K562 (cell line): ENCODE data around the gene KCNN4. TPM values are rescaled to one million over a fixed set of nuclear protein-coding genes. Genes with fewer than 3 reads are reported as not detected.
A peak's percentile ranks its signal among the peaks of the same experiment; 100 is the strongest.

ENCODE experiments used
- ATAC-seq: fragments of 200-7000 bp; cut with Tn5 transposase; 3 replicates; pipeline ENCODE4 v1.9.1; 2020; ENCODE audit warnings: moderate library complexity
- BruUV-seq: library from RNA; stranded (reverse); fragments of 400-500 nt; replicated peaks from 2 replicates; lab custom pipeline; 2021; lab: Mats Ljungman, UMichigan
- CTCF ChIA-PET: fragments of 300-600 bp; formaldehyde crosslinking; extraction: SDS; loops from one replicate; lab custom pipeline; 2021; ENCODE audit warnings: low intra/inter-chr PET ratio; lab: Yijun Ruan, JAX
- POLR2A ChIA-PET: fragments of 300-600, 350-650 bp; sonication (Branson Sonifier 250); formaldehyde crosslinking; extraction: SDS; loops from one replicate; lab custom pipeline; 2021; ENCODE audit warnings: antibody characterized with exemption, inconsistent platforms; lab: Yijun Ruan, JAX
- DNase-seq, 4 experiments: peaks; one replicate each; pipeline versions ENCODE4 v3.0.0 to v3.0.0-alpha.2; 2011 to 2018; ENCODE audit warnings: low spot score in 3 of 4, mixed read lengths in 3 of 4; ENCODE audit errors: extremely low read depth in 1 of 4
- FAIRE-seq: peaks from 2 replicates; lab custom pipeline; 2011; peaks lifted over from hg19 to GRCh38; lab: Jason Lieb, UNC
- H2AFZ ChIP-seq: 2 replicates; pipeline ENCODE4 v1.6.0; 2011; ENCODE audit warnings: low read depth, low read length, control low read depth, inconsistent platforms
- H3K27ac ChIP-seq: fragments of 200-600 bp; 3 replicates; pipeline ENCODE4 v1.8.0; 2011; ENCODE audit warnings: low read depth, mild to moderate bottlenecking, control low read depth, inconsistent platforms, low read length, moderate library complexity, mixed read lengths; ENCODE audit errors: extremely low read depth
- H3K27me3 ChIP-seq, 2 experiments: fragments of 300-600 bp in 1 of 2; 2 replicates in 1 of 2; 3 replicates in 1 of 2; pipeline versions ENCODE4 v1.6.0 to v1.8.0; 2011; ENCODE audit warnings: inconsistent platforms in 2 of 2, low read length in 2 of 2, mild to moderate bottlenecking in 1 of 2, mixed read lengths in 1 of 2, moderate library complexity in 1 of 2; ENCODE audit not compliant: control insufficient read depth in 2 of 2, insufficient read depth in 2 of 2
- H3K36me3 ChIP-seq: fragments of 300-600 bp; 3 replicates; pipeline ENCODE4 v1.8.0; 2011; ENCODE audit warnings: mild to moderate bottlenecking, low read length, inconsistent platforms; ENCODE audit not compliant: control insufficient read depth, insufficient read depth
- H3K4me1 ChIP-seq, 2 experiments: fragments of 200-600 bp in 1 of 2; replicated peaks in 1 of 2; 2 replicates in 1 of 2; 3 replicates in 1 of 2; pipeline versions ENCODE4 v1.5.1 to v1.8.0; 2011; ENCODE audit warnings: inconsistent platforms in 2 of 2, low read length in 2 of 2, mild to moderate bottlenecking in 1 of 2, mixed read lengths in 1 of 2, moderate library complexity in 1 of 2; ENCODE audit not compliant: control insufficient read depth in 2 of 2, insufficient read depth in 2 of 2
- H3K4me2 ChIP-seq: 2 replicates; pipeline ENCODE4 v1.6.1; 2011; ENCODE audit warnings: low read length, control low read depth, inconsistent platforms, mixed read lengths; ENCODE audit not compliant: insufficient read depth
- H3K4me3 ChIP-seq: fragments of 200-600 bp; sonication (generic), shearing (Covaris generic); 2 replicates; pipeline ENCODE4 v1.5.1; 2016; ENCODE audit warnings: control low read depth, inconsistent platforms
- H3K79me2 ChIP-seq: fragments of 200-600 bp; 3 replicates; pipeline ENCODE4 v1.8.0; 2011; ENCODE audit warnings: low read length, inconsistent platforms; ENCODE audit not compliant: control insufficient read depth, insufficient read depth
- H3K9ac ChIP-seq, 2 experiments: 2 replicates each; pipeline versions ENCODE4 v1.6.0 to v1.6.1; 2011; ENCODE audit warnings: low read depth in 2 of 2, low read length in 2 of 2, control low read depth in 1 of 2, inconsistent platforms in 1 of 2, mild to moderate bottlenecking in 1 of 2, mixed read lengths in 1 of 2; ENCODE audit not compliant: insufficient read depth in 1 of 2
- H3K9me1 ChIP-seq: one replicate; pipeline ENCODE4 v1.6.0; 2011; ENCODE audit warnings: inconsistent platforms, mild to moderate bottlenecking, low read length, moderate library complexity; ENCODE audit not compliant: control insufficient read depth, insufficient read depth
- H3K9me3 ChIP-seq: replicated peaks from 2 replicates; pipeline ENCODE4 v1.5.1; 2011; ENCODE audit warnings: low read depth, low read length, inconsistent platforms; ENCODE audit not compliant: control insufficient read depth, insufficient read depth
- H4K20me1 ChIP-seq: replicated peaks from 2 replicates; pipeline ENCODE4 v1.6.1; 2011; ENCODE audit warnings: low read length, inconsistent platforms, mixed read lengths; ENCODE audit not compliant: control insufficient read depth, insufficient read depth
- BHLHE40 ChIP-seq: IDR thresholded peaks from 2 replicates; pipeline ENCODE4 v1.6.1; 2011; ENCODE audit warnings: low read length, improper control_type of control experiment
- FOXK2 ChIP-seq, 2 experiments: fragments of 450-650 bp; IDR thresholded peaks in 1 of 2; conservative IDR thresholded peaks in 1 of 2; 2 replicates each; pipeline ENCODE4 v1.6.1; 2016; ENCODE audit warnings: low read depth in 2 of 2, mild to moderate bottlenecking in 1 of 2
- HSF4 ChIP-seq: fragments of 250-450 bp; sonication (Bioruptor Pico); IDR thresholded peaks from 2 replicates; pipeline ENCODE4 v2.1.2; 2022; ENCODE audit warnings: mild to moderate bottlenecking, moderate library complexity, borderline replicate concordance
- PHF21A ChIP-seq: fragments of 450-650 bp; IDR thresholded peaks from 2 replicates; pipeline ENCODE4 v1.6.1; 2017; ENCODE audit warnings: low read depth, borderline replicate concordance
- POLR2A ChIP-seq: fragments of 450-650 bp; conservative IDR thresholded peaks from 2 replicates; pipeline ENCODE4 v1.6.1; 2016
- SMARCA4 ChIP-seq: fragments of 450-650 bp; IDR thresholded peaks from 2 replicates; pipeline ENCODE4 v1.6.1; 2016
- TEAD1 ChIP-seq, 2 experiments: fragments of 450-650 bp in 1 of 2; sonication (generic) in 1 of 2; formaldehyde crosslinking; IDR thresholded peaks; 2 replicates each; pipeline versions ENCODE4 v1.4.0 to v1.8.0; 2020 to 2022; ENCODE audit warnings: mild to moderate bottlenecking in 2 of 2, missing genetic modification reagents in 1 of 2
- TFAM ChIP-seq: fragments of 250-450 bp; sonication (Bioruptor Pico); conservative IDR thresholded peaks from 2 replicates; pipeline ENCODE4 v1.5.0; 2021; ENCODE audit warnings: mild to moderate bottlenecking, moderate library complexity
- UBTF ChIP-seq, 2 experiments: IDR thresholded peaks; 2 replicates each; pipeline ENCODE4 v1.6.1; 2012; ENCODE audit warnings: improper control_type of control experiment in 2 of 2, low read depth in 2 of 2, low read length in 2 of 2, borderline replicate concordance in 1 of 2
- ZKSCAN3 ChIP-seq: fragments of 250-450 bp; sonication (Bioruptor Pico); IDR thresholded peaks from 2 replicates; pipeline ENCODE4 v1.4.0; 2020
- ZNF175 ChIP-seq: fragments of 200-800 bp; sonication (Bioruptor generic); IDR thresholded peaks from 2 replicates; pipeline ENCODE4 v1.6.1; 2016; ENCODE audit warnings: low read depth, mild to moderate bottlenecking, missing genetic modification characterization, missing compliant biosample characterization
- ZNF696 ChIP-seq: fragments of 250-450 bp; sonication (Bioruptor Pico); conservative IDR thresholded peaks from 2 replicates; pipeline ENCODE4 v1.4.0; 2020; ENCODE audit warnings: mild to moderate bottlenecking, moderate library complexity
- WGBS: fragments of 100-300 bp; shearing (Covaris generic); methylation state at CpG from one replicate; pipeline ENCODE4 v1.1.6; 2016; ENCODE audit warnings: low coverage, mixed read lengths; ENCODE audit not compliant: insufficient coverage; ENCODE audit errors: missing lambda C conversion rate; 5-methylcytosine and 5-hydroxymethylcytosine counted together
- in situ Hi-C: fragments of 300-500 bp; cut with MboI; formaldehyde crosslinking; loops from 4 replicates; pipeline ENCODE4 v1.15.0; 2018; ENCODE audit warnings: inconsistent platforms, mixed read lengths
- intact Hi-C: fragments of 100-400 bp; cut with micrococcal nuclease; formaldehyde crosslinking; loops from 2 replicates; pipeline ENCODE4 v1.14.2; 2022
- polyA plus RNA-seq, 8 experiments: library from polyadenylated mRNA; depleted of rRNA in 4 of 8; stranded (reverse) in 5 of 8; unstranded in 3 of 8; fragments of >200 nt; fragmentation: Nextera tagmentation in 2 of 8; fragmentation: Illumina TruSeq in 1 of 8; extraction: Ambion mirVana in 2 of 8; extraction: Trizol in 1 of 8; gene quantifications; 2 replicates each; pipeline versions ENCODE4 v1.2.1 to v1.2.3, GENCODE V29; 2011 to 2014; ENCODE audit warnings: inconsistent platforms in 1 of 8, missing spikeins in 1 of 8
- total RNA-seq, 7 experiments: library from RNA; depleted of rRNA in 6 of 7; stranded (reverse); fragments of >200 nt in 6 of 7; fragmentation: Illumina TruSeq in 2 of 7; extraction: Trizol in 2 of 7; gene quantifications; 2 replicates each; pipeline versions ENCODE4 v1.2.1 to v1.2.3, GENCODE V29; 2011 to 2021; ENCODE audit warnings: low replicate concordance in 1 of 7
- TF ChIP-seq, protein P1 (sequence below): fragments of 450-650 bp; IDR thresholded peaks from 2 replicates; pipeline ENCODE4 v1.6.1; 2017; ENCODE audit warnings: antibody characterized with exemption, mild to moderate bottlenecking

The KCNN4 gene
- total and polyA plus RNA-seq, 9 of the 15 experiments (the other 6 are each of a cell fraction or from before 2014, with no cell fraction given): 0.53 to 37.7 (median 25.9) TPM

GRCh38 chr19:43765109-43765876 is 15.5 kb downstream of the KCNN4 start:
- peaks cover 4% of the 10 kb centered on the region for H3K9me1 ChIP-seq
- H3K27me3 ChIP-seq: no peaks in the 10 kb centered on the region
- peaks cover 30 to 37% of the 10 kb centered on the region in 2 experiments for H3K4me1 ChIP-seq
- H4K20me1 ChIP-seq: no peaks in the 10 kb centered on the region
- H3K4me3 ChIP-seq: no peak overlapping the region
- 28% methylated on average over 15 of the region's 16 CpGs for WGBS
- intact Hi-C loops (no loop called here), in situ Hi-C loops (no loop called here)
- CTCF ChIA-PET: interaction anchor here (1.4 kb wide), 1 partner anchor 20 kb away, joined by 6 read pairs; no protein-coding TSS in a partner anchor
- peak overlapping the region; percentile 64 for H2AFZ ChIP-seq
- no TSS peak for BruUV-seq
- peaks cover 42% of the 10 kb centered on the region for H3K36me3 ChIP-seq
- peak; percentile 50 for ATAC-seq
- H3K27ac ChIP-seq: peak overlapping the region; percentile 76
- peak overlapping the region; percentile 23; the same call in 1 of the 2 replicates for H3K4me2 ChIP-seq
- no peaks in the 10 kb centered on the region for H3K79me2 ChIP-seq
- no peaks in the 10 kb centered on the region for H3K9me3 ChIP-seq
- DNase-seq: peak in 3 of 4 experiments; percentile 37 to 80 (median 47)
- FAIRE-seq: peak; percentile 88
- peak overlapping the region; percentile 53 to 55 for H3K9ac ChIP-seq
- POLR2A ChIA-PET: interaction anchor here (0.6 to 6.3 kb wide), 9 partner anchors 10 to 189 kb away, joined by 3 to 50 read pairs (median 4); partner anchors contain the start of genes IRGQ, PLAUR and SMG9
- TF ChIP-seq TFAM (CRISPR knock-in tag): no peak
- TF ChIP-seq ZKSCAN3: no peak
- TF ChIP-seq UBTF (IDR thresholded peaks at IDR 0.05; ENCODE audit: borderline replicate concordance in 1 of 2, low read depth in 2 of 2, low read length in 2 of 2): peak; percentile 28 to 74; a peak in 1 of 4 replicates
- TF ChIP-seq, protein P1, sequence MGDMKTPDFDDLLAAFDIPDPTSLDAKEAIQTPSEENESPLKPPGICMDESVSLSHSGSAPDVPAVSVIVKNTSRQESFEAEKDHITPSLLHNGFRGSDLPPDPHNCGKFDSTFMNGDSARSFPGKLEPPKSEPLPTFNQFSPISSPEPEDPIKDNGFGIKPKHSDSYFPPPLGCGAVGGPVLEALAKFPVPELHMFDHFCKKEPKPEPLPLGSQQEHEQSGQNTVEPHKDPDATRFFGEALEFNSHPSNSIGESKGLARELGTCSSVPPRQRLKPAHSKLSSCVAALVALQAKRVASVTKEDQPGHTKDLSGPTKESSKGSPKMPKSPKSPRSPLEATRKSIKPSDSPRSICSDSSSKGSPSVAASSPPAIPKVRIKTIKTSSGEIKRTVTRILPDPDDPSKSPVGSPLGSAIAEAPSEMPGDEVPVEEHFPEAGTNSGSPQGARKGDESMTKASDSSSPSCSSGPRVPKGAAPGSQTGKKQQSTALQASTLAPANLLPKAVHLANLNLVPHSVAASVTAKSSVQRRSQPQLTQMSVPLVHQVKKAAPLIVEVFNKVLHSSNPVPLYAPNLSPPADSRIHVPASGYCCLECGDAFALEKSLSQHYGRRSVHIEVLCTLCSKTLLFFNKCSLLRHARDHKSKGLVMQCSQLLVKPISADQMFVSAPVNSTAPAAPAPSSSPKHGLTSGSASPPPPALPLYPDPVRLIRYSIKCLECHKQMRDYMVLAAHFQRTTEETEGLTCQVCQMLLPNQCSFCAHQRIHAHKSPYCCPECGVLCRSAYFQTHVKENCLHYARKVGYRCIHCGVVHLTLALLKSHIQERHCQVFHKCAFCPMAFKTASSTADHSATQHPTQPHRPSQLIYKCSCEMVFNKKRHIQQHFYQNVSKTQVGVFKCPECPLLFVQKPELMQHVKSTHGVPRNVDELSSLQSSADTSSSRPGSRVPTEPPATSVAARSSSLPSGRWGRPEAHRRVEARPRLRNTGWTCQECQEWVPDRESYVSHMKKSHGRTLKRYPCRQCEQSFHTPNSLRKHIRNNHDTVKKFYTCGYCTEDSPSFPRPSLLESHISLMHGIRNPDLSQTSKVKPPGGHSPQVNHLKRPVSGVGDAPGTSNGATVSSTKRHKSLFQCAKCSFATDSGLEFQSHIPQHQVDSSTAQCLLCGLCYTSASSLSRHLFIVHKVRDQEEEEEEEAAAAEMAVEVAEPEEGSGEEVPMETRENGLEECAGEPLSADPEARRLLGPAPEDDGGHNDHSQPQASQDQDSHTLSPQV: peak; percentile 36; the same call in 1 of the 2 replicates
- peak; percentile 58 for TF ChIP-seq SMARCA4
- TF ChIP-seq FOXK2 (conservative IDR thresholded peaks at IDR 0.05 in 1 of 2, IDR thresholded peaks at IDR 0.05 in 1 of 2; ENCODE audit: low read depth in 2 of 2): no peak
- peak; percentile 85; the same call in 1 of the 2 replicates for TF ChIP-seq PHF21A
- TF ChIP-seq TEAD1 (CRISPR knock-in tag; IDR thresholded peaks at IDR 0.05): peak in 1 of 2 experiments; percentile 65; a peak in 1 of 4 replicates
- TF ChIP-seq BHLHE40: no peak
- no peak for TF ChIP-seq POLR2A
- no peak for TF ChIP-seq HSF4 (CRISPR knock-in tag)
- TF ChIP-seq ZNF696: no peak
- TF ChIP-seq ZNF175 (CRISPR knock-in tag): 0 out of 2 replicates have a peak, but pooled peaks have one; percentile 32
